ENCODE data around the gene MORN5. TPM values are rescaled to one million over a fixed set of nuclear protein-coding genes. Genes with fewer than 3 reads are reported as not detected.

Gene MORN5
- total and polyA plus RNA-seq, 10 of the 15 experiments (the other 5 are each of a cell fraction or from before 2014, with no cell fraction given) = not detected

GRCh38 chr9:122118343-122119165 lies 41.2 kb upstream of the MORN5 start:
- Histone ChIP-seq H3K4me3 (no peak overlapping the region), H3K9ac (ENCODE audit: control insufficient read depth, insufficient read depth, low read length) (no peak overlapping the region), H3K36me3 (ENCODE audit: control insufficient read depth in 2 of 2, insufficient read depth in 2 of 2, low read length in 1 of 2) (no peaks in the 10 kb centered on the region), H4K20me1 (ENCODE audit: control insufficient read depth, insufficient read depth) (no peaks in the 10 kb centered on the region; the same call in 1 of the 2 replicates), H2AFZ (ENCODE audit: control insufficient read depth, low read depth, low read length) (no peak overlapping the region), H3K9me3 (replicated peaks; ENCODE audit: control insufficient read depth, insufficient read depth, low read length) (no peaks in the 10 kb centered on the region; the same call in 1 of the 3 replicates), H3K79me2 (ENCODE audit: control insufficient read depth, insufficient read depth, low read length) (no peaks in the 10 kb centered on the region), H3K4me2 (ENCODE audit: control insufficient read depth, insufficient read depth) (no peak overlapping the region), H3K4me1 (ENCODE audit: control insufficient read depth, insufficient read depth, low read length) (no peaks in the 10 kb centered on the region), H3K27me3 (replicated peaks in 1 of 2; ENCODE audit: control insufficient read depth in 2 of 2, insufficient read depth in 2 of 2, low read length in 1 of 2) (no peaks in the 10 kb centered on the region), H3K27ac (ENCODE audit: control insufficient read depth, insufficient read depth) (no peak overlapping the region)
- BruUV-seq (replicated peaks) = no TSS peak
- SMC1A ChIA-PET (ENCODE audit: uncharacterized antibody, unreplicated experiment) = no interaction called here
- intact Hi-C loops (cut with micrococcal nuclease; ENCODE audit: unreplicated experiment) = no loop called here
- DNase-seq (ENCODE audit: low read depth, low spot score) (no peak), FAIRE-seq (no peak), ATAC-seq (no peak)
- in situ Hi-C loops (cut with MboI) = no loop called here
- TF ChIP-seq SP1 (IDR thresholded peaks at IDR 0.05; ENCODE audit: low read depth, low read length) = no peak
- TF ChIP-seq POLR2AphosphoS5 (IDR thresholded peaks at IDR 0.05; ENCODE audit: low read length) = no peak
- no peak for TF ChIP-seq MEF2A (IDR thresholded peaks at IDR 0.05; ENCODE audit: insufficient read depth, low read depth, low read length)
- TF ChIP-seq YBX1 (IDR thresholded peaks at IDR 0.05) = no peak
- no peak for TF ChIP-seq TAF1 (IDR thresholded peaks at IDR 0.05; ENCODE audit: borderline replicate concordance, low read depth, low read length)
- RAD21 ChIA-PET (ENCODE audit: unreplicated experiment) = no interaction called here
- 29% methylated on average over 5 of the region's 5 CpGs for WGBS (ENCODE audit: insufficient coverage, insufficient replicate concordance, low lambda C conversion rate, missing lambda C conversion rate)
- POLR2A ChIA-PET = interaction anchor here (0.7 kb wide), 1 partner anchor 64 kb away, joined by 3 read pairs; no protein-coding TSS in a partner anchor
- CTCF ChIA-PET = interaction anchor here (3.7 to 11.7 kb wide), 2 partner anchors 20 to 233 kb away, joined by 22 to 190 read pairs; no protein-coding TSS in a partner anchor

GRCh38 chr9:122119166-122119521 lies 40.6 kb upstream of the MORN5 start:
- Histone ChIP-seq H3K4me1 (ENCODE audit: control insufficient read depth, insufficient read depth, low read length) (no peaks in the 10 kb centered on the region), H3K36me3 (ENCODE audit: control insufficient read depth in 2 of 2, insufficient read depth in 2 of 2, low read length in 1 of 2) (no peaks in the 10 kb centered on the region), H3K4me2 (ENCODE audit: control insufficient read depth, insufficient read depth) (no peak overlapping the region), H3K27me3 (replicated peaks in 1 of 2; ENCODE audit: control insufficient read depth in 2 of 2, insufficient read depth in 2 of 2, low read length in 1 of 2) (peaks cover 0 to under 1% of the 10 kb centered on the region in 2 experiments; a peak in 1 of 4 replicates), H3K9me3 (replicated peaks; ENCODE audit: control insufficient read depth, insufficient read depth, low read length) (no peaks in the 10 kb centered on the region; the same call in 1 of the 3 replicates), H2AFZ (ENCODE audit: control insufficient read depth, low read depth, low read length) (no peak overlapping the region), H3K27ac (ENCODE audit: control insufficient read depth, insufficient read depth) (no peak overlapping the region), H3K79me2 (ENCODE audit: control insufficient read depth, insufficient read depth, low read length) (no peaks in the 10 kb centered on the region), H4K20me1 (ENCODE audit: control insufficient read depth, insufficient read depth) (no peaks in the 10 kb centered on the region; the same call in 1 of the 2 replicates), H3K9ac (ENCODE audit: control insufficient read depth, insufficient read depth, low read length) (no peak overlapping the region), H3K4me3 (no peak overlapping the region)
- POLR2A ChIA-PET = interaction anchor here (0.7 kb wide), 1 partner anchor 63 kb away, joined by 3 read pairs; no protein-coding TSS in a partner anchor
- RAD21 ChIA-PET (ENCODE audit: unreplicated experiment) = interaction anchor here (7.6 kb wide), 1 partner anchor 21 kb away, joined by 76 read pairs; no protein-coding TSS in a partner anchor
- FAIRE-seq (no peak), ATAC-seq (no peak), DNase-seq (ENCODE audit: low read depth, low spot score) (no peak)
- WGBS (ENCODE audit: insufficient coverage, insufficient replicate concordance, low lambda C conversion rate, missing lambda C conversion rate) = 51% methylated on average over 13 of the region's 13 CpGs
- BruUV-seq (replicated peaks) = no TSS peak
- SMC1A ChIA-PET (ENCODE audit: uncharacterized antibody, unreplicated experiment) = no interaction called here
- intact Hi-C loops (cut with micrococcal nuclease; ENCODE audit: unreplicated experiment) (no loop called here), in situ Hi-C loops (cut with MboI) (no loop called here)
- CTCF ChIA-PET = interaction anchor here (8.9 to 11.7 kb wide), 2 partner anchors 21 to 233 kb away, joined by 163 to 190 read pairs; no protein-coding TSS in a partner anchor
- TF ChIP-seq ELK1 (IDR thresholded peaks at IDR 0.05; ENCODE audit: low read depth, low read length) (no peak), ATF7 (IDR thresholded peaks at IDR 0.05; ENCODE audit: low read depth) (no peak), KAT2A (conservative IDR thresholded peaks at IDR 0.05; ENCODE audit: control insufficient read depth, low read depth, low read length) (no peak), JUND (IDR thresholded peaks at IDR 0.05; ENCODE audit: low read depth, low read length) (no peak), BMI1 (IDR thresholded peaks at IDR 0.05; ENCODE audit: borderline replicate concordance) (no peak), ZBTB33 (IDR thresholded peaks at IDR 0.05) (no peak), IRF3 (IDR thresholded peaks at IDR 0.05) (no peak), NFYB (IDR thresholded peaks at IDR 0.05; ENCODE audit: insufficient read depth, low read depth, low read length) (no peak)

Measured in GM12878 (cell line).